NCI-H1436 treated with DMSO at 0.1 percent for 48 hours (cell line): ENCODE data around the gene EIF2B2.
"Not testable (repeated sequence)": the region's sequence is repeated elsewhere in the genome, so short reads cannot be mapped to it uniquely, and the experiment has no call there.

ENCODE experiments used
- DNase-seq: peaks from one replicate; lab custom pipeline; 2025; lab: John Stamatoyannopoulos, UW

Gene EIF2B2

GRCh38 chr14:74995781-74996180, 6.9 kb upstream of the EIF2B2 start:
- not testable (repeated sequence) for DNase-seq

GRCh38 chr14:75001261-75001660, 1.5 kb upstream of the EIF2B2 start:
- DNase-seq, result no peak

GRCh38 chr14:75001899-75002298, 822 bp upstream of the EIF2B2 start:
- no peak for DNase-seq

DNA sequence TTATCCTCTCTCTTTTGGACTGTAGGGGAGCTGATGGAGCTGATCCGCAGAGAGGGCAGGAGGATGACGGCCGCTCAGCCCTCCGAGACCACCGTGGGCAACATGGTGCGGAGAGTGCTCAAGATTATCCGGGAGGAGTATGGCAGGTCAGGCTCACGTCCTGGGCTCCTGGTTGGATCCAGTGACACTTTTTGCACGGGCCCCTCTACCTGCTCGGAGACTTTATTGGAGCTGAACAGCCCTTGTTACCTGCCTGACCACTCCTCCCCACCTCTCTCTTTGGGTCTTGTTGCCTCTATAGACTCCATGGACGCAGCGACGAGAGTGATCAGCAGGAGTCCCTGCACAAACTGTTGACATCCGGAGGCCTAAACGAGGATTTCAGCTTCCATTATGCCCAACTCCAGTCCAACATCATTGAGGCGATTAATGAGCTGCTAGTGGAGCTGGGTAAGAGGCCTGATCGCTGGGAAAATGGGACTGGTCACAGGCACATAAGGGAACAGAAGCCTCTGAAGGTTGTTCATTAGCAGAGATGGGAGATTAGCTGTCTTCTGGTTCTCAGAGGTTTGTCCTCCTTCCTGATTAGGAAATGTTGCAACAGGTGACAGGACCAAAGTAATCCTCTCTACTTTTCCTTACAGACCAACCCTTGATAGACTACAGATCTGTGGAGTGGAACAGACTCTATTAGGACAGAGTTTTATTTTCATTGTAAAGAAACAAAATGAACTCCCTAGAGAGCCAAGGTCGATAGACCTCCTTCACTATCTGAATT, 718 bp downstream of the EIF2B2 start:
- no peak for DNase-seq

GRCh38 chr14:75005357-75005756, 2.6 kb downstream of the EIF2B2 start:
- DNase-seq, result no peak

GRCh38 chr14:75009176-75009575, 6.5 kb downstream of the EIF2B2 start:
- DNase-seq, result no peak

GRCh38 chr14:75010472-75011093, 7.9 kb downstream of the EIF2B2 start:
- no peak for DNase-seq

GRCh38 chr14:75011356-75011994, 8.8 kb downstream of the EIF2B2 start:
- no peak for DNase-seq

GRCh38 chr14:75013290-75013689, 10.6 kb downstream of the EIF2B2 start:
- no peak for DNase-seq

- DNase-seq, result no peak
These were observed 12.8 kb downstream of the EIF2B2 start for GRCh38 chr14:75015496-75015895.

DNA sequence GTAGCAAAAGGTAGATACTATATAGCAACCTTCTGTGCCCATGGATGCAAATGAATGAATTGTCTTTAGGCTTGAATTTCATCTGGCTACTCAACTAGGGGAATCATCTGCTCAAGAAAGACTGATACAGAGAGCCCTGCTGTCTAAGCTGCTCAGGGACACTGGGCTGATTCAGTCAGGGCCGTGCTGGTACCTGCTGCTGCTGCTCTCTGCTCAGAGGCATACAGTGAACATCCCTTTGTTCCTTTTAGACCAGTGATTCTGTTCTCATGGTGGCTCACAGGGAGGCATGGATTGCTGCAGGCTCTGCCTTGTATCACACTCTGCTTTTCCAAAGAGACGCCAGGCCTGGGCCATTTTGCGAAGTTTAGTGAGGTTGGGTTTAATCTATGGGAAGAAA, 14.1 kb downstream of the EIF2B2 start:
- DNase-seq, result no peak

DNA sequence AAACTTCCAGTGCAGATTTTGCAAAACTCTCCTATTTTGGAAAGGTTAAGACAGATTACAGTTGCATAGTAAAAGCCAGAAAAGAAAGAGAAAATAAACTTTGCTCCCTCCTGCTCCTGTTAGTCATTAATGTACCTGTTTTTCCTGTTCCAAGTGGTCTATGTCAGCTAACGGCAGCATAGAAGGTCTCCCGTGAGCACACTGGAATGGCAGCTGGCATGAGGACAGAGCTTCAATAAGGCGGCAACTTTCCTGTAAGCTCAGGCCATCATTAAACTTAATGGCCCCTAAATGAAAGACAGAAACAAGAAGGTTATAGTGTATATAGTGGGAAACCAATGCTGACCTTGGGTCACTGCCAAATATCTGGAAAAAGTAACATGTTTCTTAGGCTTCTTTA, 16.0 kb downstream of the EIF2B2 start:
- DNase-seq, result no peak

DNA sequence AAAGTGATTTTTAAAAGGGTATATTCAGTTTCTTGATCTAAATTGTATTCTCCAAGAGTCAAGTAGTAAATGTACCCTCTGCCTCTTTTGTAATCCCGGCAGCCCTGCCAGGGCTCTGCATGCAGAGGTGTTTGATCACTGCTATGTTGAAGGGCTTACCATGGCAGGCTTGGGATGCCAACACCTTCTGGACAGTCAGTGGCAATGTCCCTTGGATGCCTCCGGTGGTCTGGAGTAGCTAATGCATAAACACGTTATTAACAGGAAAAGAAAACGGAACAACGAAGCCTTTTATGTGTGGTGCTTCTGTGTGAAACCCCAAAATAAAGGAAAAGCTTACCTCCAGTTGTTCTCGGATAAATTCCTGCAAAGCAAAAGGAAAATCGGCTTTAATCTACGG, 19.9 kb downstream of the EIF2B2 start:
- no peak for DNase-seq

DNA sequence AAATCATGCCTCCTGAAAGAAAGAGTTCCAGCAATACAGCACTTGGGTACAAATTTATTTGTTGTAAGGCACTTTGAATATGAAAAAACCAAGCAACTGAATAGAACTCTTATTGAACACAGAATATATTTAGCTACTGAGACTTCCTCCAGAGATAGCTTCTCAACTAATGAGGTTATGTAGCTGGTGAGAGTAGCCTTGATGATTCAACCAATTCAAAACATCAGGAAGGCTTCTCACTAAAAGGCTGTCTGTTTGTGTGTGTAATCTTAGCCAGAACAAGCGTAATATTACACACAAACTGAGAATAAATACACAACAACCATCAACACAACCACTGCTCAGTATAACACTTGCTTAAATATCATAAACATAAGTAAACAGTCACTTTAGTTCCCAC, 20.4 kb downstream of the EIF2B2 start:
- DNase-seq, result no peak

GRCh38 chr14:75025082-75025481, 22.4 kb downstream of the EIF2B2 start:
- DNase-seq, result no peak

GRCh38 chr14:75025876-75026275, 23.2 kb downstream of the EIF2B2 start:
- DNase-seq, result no peak

DNA sequence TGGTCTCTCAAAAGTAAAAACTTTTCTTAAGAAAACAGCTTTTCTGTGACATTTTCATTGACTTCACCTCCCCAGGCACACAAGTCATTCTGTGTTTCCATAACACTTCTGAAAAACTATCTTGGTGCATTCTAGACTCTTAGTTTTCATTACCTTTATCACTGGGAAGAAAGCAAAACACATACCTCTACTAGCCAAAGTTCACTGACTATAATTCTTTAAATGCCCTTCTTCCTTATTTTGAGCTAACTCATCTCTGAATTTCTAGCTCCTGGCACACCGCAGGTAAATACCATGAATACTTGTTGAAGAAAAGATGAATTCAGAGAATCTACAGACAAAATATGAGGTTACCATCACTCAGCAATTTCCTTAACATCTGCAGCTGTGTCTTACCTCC, 27.4 kb downstream of the EIF2B2 start:
- no peak for DNase-seq

DNA sequence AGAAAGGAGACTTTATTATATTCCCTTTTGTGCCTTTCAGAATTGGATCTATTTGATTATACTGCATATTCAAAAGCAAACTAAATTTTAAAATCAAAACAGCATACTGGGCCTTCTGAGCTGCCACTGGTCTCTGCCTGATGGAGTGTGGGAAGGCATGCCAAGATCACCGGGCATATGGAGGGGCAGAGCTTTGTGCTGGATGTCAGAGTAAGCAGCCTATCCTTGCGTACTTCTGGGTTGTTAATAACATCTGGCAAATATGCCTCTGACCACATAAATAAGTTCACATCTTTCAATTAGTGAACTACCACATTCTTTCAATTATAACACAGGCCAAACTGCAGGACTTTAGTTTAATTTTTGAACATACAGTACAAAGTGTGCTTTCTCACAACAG, 30.2 kb downstream of the EIF2B2 start:
- DNase-seq, result no peak

DNA sequence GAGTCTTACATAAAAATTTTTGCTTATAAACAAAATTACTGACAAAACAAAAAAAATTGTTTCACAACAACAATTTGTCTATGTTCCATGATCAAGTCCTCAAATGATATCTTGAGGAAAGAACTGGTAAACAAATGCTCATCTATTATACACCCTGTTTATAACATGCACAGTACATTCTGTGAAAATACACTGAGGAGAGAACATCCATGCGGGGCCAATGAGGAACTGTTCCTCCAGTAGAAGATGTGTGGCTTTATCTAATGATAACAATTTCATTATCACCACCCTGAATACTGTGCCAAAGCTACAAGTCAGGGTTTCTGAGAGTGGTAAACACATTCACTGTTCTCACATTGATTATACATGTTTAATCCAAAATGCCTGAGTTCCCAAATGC, 37.8 kb downstream of the EIF2B2 start:
- DNase-seq, result no peak

- no peak for DNase-seq
These were observed 38.2 kb downstream of the EIF2B2 start for GRCh38 chr14:75040959-75041358.

GRCh38 chr14:75041613-75042012, 38.9 kb downstream of the EIF2B2 start:
- DNase-seq, result no peak

- no peak for DNase-seq
These were observed 39.3 kb downstream of the EIF2B2 start for GRCh38 chr14:75042035-75042434.

DNA sequence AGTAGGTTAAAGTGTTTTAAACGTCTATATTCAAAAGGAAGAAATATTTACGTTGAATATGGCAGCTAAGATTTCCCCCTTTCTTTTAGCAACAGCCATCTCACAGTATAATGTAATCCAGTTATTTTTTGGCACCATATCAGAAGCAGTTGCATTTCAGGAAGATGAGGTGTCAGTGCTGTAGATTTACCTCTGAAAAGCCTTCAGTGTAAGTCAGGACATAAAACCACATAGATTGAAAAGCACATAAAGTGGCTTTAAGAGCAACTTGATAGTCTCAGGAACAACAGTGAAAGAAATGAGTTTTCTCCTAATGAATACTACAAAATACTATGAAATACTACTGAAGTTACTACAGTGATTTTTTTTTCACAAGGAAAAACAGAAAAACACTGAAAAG, 41.6 kb downstream of the EIF2B2 start:
- no peak for DNase-seq
